CD4-positive, alpha-beta T cell (primary cell): ENCODE measurements around the gene LYPD1. TPM values are rescaled to one million over a fixed set of nuclear protein-coding genes. Genes with fewer than 3 reads are reported as not detected.

ENCODE experiments used
- ATAC-seq: fragments of 200-7000 bp; cut with Tn5 transposase; one replicate; pipeline ENCODE4 v1.10.0; 2022; ENCODE audit warnings: mild to moderate bottlenecking; ENCODE audit not compliant: poor library complexity
- CTCF ChIA-PET: fragments of 350-600 bp; sonication (Branson Sonifier 250); formaldehyde crosslinking; loops from one replicate; lab custom pipeline; 2021; ENCODE audit warnings: antibody characterized with exemption, inconsistent platforms; lab: Charles Lee
- POLR2A ChIA-PET: fragments of 350-600 bp; sonication (Branson Sonifier 250); formaldehyde crosslinking; loops from one replicate; lab custom pipeline; 2021; ENCODE audit warnings: antibody characterized with exemption, inconsistent platforms; lab: Charles Lee
- DNase-seq, 14 experiments: peaks; one replicate each; pipeline ENCODE4 v3.0.0-alpha.2; 2013 to 2020; ENCODE audit warnings: mixed read lengths in 2 of 14
- H3K27ac ChIP-seq, 2 donors: one replicate each; pipeline versions ENCODE4 v1.5.1 to v1.7.0; 2013; ENCODE audit warnings: low read length in 2 of 2, low read depth in 1 of 2, mild to moderate bottlenecking in 1 of 2
- H3K27me3 ChIP-seq, 2 experiments: 1 replicate in 1 of 2; 2 replicates in 1 of 2; pipeline versions ENCODE4 v1.6.1 to v1.7.0; 2013; ENCODE audit warnings: low read length in 2 of 2, control low read depth in 1 of 2, mild to moderate bottlenecking in 1 of 2, moderate library complexity in 1 of 2; ENCODE audit not compliant: insufficient read depth in 2 of 2, control insufficient read depth in 1 of 2
- H3K36me3 ChIP-seq: one replicate; pipeline ENCODE4 v1.6.1; 2013; ENCODE audit warnings: low read length, control low read depth; ENCODE audit not compliant: insufficient read depth
- H3K4me1 ChIP-seq: one replicate; pipeline ENCODE4 v1.6.1; 2013; ENCODE audit warnings: low read length, control low read depth; ENCODE audit not compliant: insufficient read depth
- H3K4me3 ChIP-seq: one replicate; pipeline ENCODE4 v1.5.1; 2013; ENCODE audit warnings: mild to moderate bottlenecking, low read length, moderate library complexity
- H3K9me3 ChIP-seq, 2 experiments: 1 replicate in 1 of 2; 2 replicates in 1 of 2; pipeline versions ENCODE4 v1.6.1 to v1.7.0; 2013; ENCODE audit warnings: low read length in 2 of 2, mild to moderate bottlenecking in 2 of 2, control low read depth in 1 of 2, moderate library complexity in 1 of 2; ENCODE audit not compliant: control insufficient read depth in 1 of 2, insufficient read depth in 1 of 2
- H3K27ac Mint-ChIP-seq: one replicate; pipeline ENCODE4 v1.8.0; 2020; ENCODE audit warnings: mixed read lengths
- H3K27me3 Mint-ChIP-seq: one replicate; pipeline ENCODE4 v1.8.0; 2021; ENCODE audit warnings: mixed read lengths
- H3K36me3 Mint-ChIP-seq: one replicate; pipeline ENCODE4 v1.8.0; 2021; ENCODE audit warnings: low read depth, mixed read lengths
- H3K4me1 Mint-ChIP-seq: one replicate; pipeline ENCODE4 v1.8.0; 2021; ENCODE audit warnings: low read depth, mixed read lengths
- H3K4me3 Mint-ChIP-seq: one replicate; pipeline ENCODE4 v1.8.0; 2020; ENCODE audit warnings: mild to moderate bottlenecking, mixed read lengths
- H3K9me3 Mint-ChIP-seq: one replicate; pipeline ENCODE4 v1.8.0; 2020; ENCODE audit warnings: mixed read lengths
- CTCF ChIP-seq: fragments of 200-600 bp; IDR thresholded peaks from one replicate; pipeline ENCODE4 v1.8.0; 2022; ENCODE audit warnings: antibody characterized with exemption, mild to moderate bottlenecking
- intact Hi-C, 2 experiments: fragments of 100-400 bp; cut with DNase I in 1 of 2; cut with micrococcal nuclease in 1 of 2; formaldehyde crosslinking; loops; one replicate each; pipeline versions ENCODE4 v1.15.1 to v1.9.0; 2023 to 2025; cut with DNase I, micrococcal nuclease
- total RNA-seq, 174 experiments: library from RNA in 2 of 174; stranded (reverse) in 2 of 174; gene quantifications; one replicate each; pipeline ENCODE4 v1.2.3 and lab custom pipeline; 2021 to 2026

LYPD1 gene
- total RNA-seq, 2 experiments from 2014 or later, result not detected

- H3K4me3 Mint-ChIP-seq, result no peak overlapping the region
- H3K27me3 Mint-ChIP-seq, result no peaks in the 10 kb centered on the region
These were observed 49.9 kb downstream of the LYPD1 start for GRCh38 chr2:132620115-132620514.

GRCh38 chr2:132618734-132619133 lies 51.3 kb downstream of the LYPD1 start:
- Histone ChIP-seq H3K4me3 (no peak overlapping the region), H3K9me3 (peaks cover 0 to 22% of the 10 kb centered on the region in 2 experiments), H3K4me1 (no peaks in the 10 kb centered on the region), H3K36me3 (no peaks in the 10 kb centered on the region), H3K27ac (no peak overlapping the region), H3K27me3 (peaks cover 0 to 2% of the 10 kb centered on the region in 2 experiments)
- POLR2A ChIA-PET, result no interaction called here
- ATAC-seq (no peak), DNase-seq (no peak)
- Mint-ChIP-seq H3K27ac (no peak overlapping the region), H3K27me3 (no peaks in the 10 kb centered on the region), H3K4me1 (no peaks in the 10 kb centered on the region), H3K9me3 (no peaks in the 10 kb centered on the region), H3K4me3 (no peak overlapping the region), H3K36me3 (no peaks in the 10 kb centered on the region)
- no peak for TF ChIP-seq CTCF
- intact Hi-C loops, result no loop called here
- CTCF ChIA-PET, result no interaction called here

More at GRCh38 chr2:132620115-132620514, 49.9 kb downstream of the LYPD1 start:
- no peak for DNase-seq
- Histone ChIP-seq H3K27me3 (peaks cover 0 to 2% of the 10 kb centered on the region in 2 experiments), H3K36me3 (no peaks in the 10 kb centered on the region), H3K9me3 (peaks cover 0 to 22% of the 10 kb centered on the region in 2 experiments), H3K4me3 (no peak overlapping the region), H3K4me1 (no peaks in the 10 kb centered on the region), H3K27ac (no peak overlapping the region)
- Mint-ChIP-seq H3K36me3 (no peaks in the 10 kb centered on the region), H3K9me3 (no peaks in the 10 kb centered on the region), H3K4me1 (no peaks in the 10 kb centered on the region), H3K27ac (no peak overlapping the region)
- no peak for ATAC-seq
- ChIA-PET CTCF (no interaction called here), POLR2A (no interaction called here)
- no peak for TF ChIP-seq CTCF
- intact Hi-C loops, result no loop called here

GRCh38 chr2:132617989-132618388 lies 52.0 kb downstream of the LYPD1 start:
- no peaks in the 10 kb centered on the region for H3K4me1 ChIP-seq
- no peak for DNase-seq
- TF ChIP-seq CTCF, result no peak
- no peaks in the 10 kb centered on the region for H3K27me3 Mint-ChIP-seq
- peaks cover 0 to 2% of the 10 kb centered on the region in 2 experiments for H3K27me3 ChIP-seq
- POLR2A ChIA-PET, result no interaction called here
- CTCF ChIA-PET, result no interaction called here
- H3K27ac ChIP-seq, result no peak overlapping the region
- no peaks in the 10 kb centered on the region for H3K4me1 Mint-ChIP-seq
- no peaks in the 10 kb centered on the region for H3K9me3 Mint-ChIP-seq
- H3K36me3 ChIP-seq, result no peaks in the 10 kb centered on the region
- peaks cover 0 to 22% of the 10 kb centered on the region in 2 experiments for H3K9me3 ChIP-seq
- no peaks in the 10 kb centered on the region for H3K36me3 Mint-ChIP-seq
- intact Hi-C loops, result no loop called here
- H3K4me3 ChIP-seq, result no peak overlapping the region
- no peak overlapping the region for H3K27ac Mint-ChIP-seq
- no peak overlapping the region for H3K4me3 Mint-ChIP-seq
- ATAC-seq, result no peak
